Brain pericyte (primary cell): Measurements from ENCODE around the gene PRTN3.

Source experiments
- DNase-seq: peaks from one replicate; pipeline ENCODE4 v3.0.0-alpha.2; 2012; ENCODE audit warnings: low read depth, low spot score

The PRTN3 gene

GRCh38 chr19:840519-841206 lies at the start of gene PRTN3:
Gene PRTN3, plus strand, starts transcription at chr19:840999. Its CDS starts 10 bp downstream, at chr19:841009.
- no peak for DNase-seq

GRCh38 chr19:791007-791566 lies 49.7 kb upstream of the PRTN3 start:
- DNase-seq: no peak

GRCh38 chr19:791567-792305 lies 49.1 kb upstream of the PRTN3 start:
- DNase-seq: no peak

GRCh38 chr19:792306-792885 lies 48.4 kb upstream of the PRTN3 start:
- DNase-seq: no peak

DNA sequence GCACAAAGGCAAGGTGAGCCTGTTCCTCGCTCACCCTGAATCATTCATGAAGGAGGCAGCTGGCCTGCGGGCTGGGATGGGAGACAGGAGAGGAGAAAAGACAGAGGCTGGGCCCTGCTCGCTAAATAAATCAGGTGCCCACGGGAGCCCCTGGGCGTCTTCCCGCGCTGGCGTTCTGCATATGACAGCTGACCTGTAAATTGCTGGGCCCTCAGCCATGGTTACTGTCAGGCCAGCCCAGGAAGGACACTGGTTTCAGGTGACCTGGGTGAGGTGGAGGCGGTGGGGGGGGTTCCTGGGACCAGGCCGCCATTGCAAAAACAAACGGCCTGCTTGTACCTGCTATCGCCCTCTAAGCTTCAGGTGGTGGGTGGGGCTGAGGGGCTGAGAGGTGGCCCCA lies 47.0 kb upstream of the PRTN3 start:
- no peak for DNase-seq

DNA sequence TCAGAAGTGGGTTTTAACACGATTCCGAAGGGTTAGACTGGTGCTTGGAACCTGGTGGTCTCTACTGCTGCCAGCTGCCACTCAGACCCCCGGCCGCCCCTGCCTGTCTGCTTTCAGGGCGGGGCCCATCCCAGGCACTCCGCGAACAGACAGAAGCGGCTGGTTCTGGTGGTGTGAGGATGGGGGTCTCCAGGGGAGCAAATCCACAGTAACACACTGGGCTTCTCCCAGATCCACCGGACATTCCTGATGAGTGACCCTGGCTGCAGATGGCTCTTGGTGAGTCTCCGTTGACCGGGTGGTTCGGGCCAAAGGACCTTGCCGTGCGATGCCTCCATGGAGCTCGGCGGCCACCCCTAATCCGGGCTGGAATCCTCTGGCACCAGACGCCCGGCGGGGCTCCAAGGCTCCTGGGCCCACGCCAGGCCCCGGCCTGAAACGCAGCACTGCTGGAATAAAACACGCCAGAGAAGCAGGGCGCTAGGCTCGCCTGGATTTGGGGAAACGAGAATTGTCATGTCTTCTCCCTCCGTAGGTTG lies 45.7 kb upstream of the PRTN3 start:
- DNase-seq: no peak

- no peak for DNase-seq
These were observed 44.9 kb upstream of the PRTN3 start for GRCh38 chr19:795691-796581.

DNA sequence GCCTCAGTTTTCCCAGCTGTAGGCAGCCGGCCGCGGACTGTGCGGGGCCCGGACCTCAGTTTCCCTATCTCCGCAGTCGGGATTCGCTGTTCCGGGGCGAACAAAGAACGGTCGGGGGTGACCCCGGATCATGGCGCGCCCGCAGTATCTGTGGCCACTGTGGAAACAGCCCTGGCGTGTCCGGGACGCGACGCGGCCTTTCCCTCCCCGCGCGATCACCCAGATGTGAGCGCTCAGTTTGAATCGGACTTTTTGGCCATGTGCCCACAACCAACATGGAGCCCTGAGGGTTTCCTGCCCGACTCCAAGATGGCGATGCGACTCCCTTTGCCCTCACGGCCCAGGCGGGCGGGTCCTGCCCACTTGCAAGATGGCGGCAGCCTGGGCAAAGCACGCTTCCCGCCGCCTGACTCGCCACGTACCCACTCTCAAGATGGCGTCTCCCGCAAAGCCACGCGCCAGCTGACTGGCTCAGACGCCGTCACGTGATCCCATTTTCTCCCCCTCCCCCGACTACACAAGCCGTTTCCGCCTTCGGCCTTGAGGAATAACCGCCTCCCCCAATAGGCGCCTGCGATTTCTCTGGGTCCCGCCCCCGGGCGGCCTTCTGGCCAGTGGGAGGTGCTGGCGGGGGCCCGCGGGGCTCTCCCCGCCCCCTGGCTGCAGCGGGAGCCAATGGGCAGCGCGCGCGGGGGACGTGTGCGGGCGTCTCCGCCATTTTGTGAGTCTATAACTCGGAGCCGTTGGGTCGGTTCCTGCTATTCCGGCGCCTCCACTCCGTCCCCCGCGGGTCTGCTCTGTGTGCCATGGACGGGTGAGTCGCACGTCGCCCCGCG lies 43.9 kb upstream of the PRTN3 start, which contains the start of gene PTBP1:
Gene PTBP1, plus strand, starts transcription at position 761 of the 836 bp plus-strand sequence. Its CDS starts 46 bp downstream, at position 807.
- peak; percentile 100 for DNase-seq

DNA sequence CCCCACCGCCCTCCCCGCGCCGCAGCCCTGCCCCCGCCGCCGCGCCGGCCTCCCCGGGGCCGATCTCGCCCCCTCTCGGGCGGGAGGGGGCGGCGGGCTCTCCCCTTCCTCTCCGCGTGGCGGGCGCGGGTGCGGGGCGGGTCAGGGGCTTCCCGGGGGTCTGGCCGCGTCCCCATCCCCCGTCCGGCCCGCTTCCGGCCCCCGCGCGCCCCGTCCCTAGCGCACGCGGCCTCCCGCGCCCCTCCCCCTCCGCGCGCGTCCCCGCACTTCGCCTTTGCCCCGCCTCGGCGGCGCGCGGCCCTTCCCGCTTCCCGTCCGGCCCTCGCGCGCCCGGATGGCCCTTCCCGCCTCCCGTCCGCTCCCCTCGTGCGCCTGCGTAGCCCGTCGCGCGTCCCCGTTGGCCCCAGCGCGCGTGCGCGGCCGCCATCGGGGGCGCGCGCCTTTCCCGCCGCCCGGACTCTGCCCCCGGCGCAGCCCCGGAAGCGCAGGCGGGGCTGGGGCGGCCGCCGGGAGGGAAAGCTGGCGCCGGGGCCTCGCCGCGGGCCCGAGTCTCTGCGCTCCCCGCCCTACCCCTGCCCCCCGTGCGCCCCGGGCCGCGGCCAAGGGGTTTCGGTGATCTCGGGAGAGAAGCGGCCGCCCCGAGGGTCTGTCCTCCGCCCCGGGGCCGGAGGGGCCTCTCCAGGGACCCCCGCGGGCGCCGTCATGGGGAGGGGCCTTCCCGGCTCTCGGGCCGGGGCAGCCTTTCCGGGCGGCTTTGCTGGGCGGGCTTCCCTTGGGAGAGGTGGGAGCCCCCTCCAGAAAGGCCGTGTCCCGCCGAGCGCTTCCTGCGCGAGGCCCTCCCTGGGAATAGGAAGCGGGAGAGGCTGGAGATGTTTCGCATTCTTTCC lies 43.0 kb upstream of the PRTN3 start:
- no peak for DNase-seq

DNA sequence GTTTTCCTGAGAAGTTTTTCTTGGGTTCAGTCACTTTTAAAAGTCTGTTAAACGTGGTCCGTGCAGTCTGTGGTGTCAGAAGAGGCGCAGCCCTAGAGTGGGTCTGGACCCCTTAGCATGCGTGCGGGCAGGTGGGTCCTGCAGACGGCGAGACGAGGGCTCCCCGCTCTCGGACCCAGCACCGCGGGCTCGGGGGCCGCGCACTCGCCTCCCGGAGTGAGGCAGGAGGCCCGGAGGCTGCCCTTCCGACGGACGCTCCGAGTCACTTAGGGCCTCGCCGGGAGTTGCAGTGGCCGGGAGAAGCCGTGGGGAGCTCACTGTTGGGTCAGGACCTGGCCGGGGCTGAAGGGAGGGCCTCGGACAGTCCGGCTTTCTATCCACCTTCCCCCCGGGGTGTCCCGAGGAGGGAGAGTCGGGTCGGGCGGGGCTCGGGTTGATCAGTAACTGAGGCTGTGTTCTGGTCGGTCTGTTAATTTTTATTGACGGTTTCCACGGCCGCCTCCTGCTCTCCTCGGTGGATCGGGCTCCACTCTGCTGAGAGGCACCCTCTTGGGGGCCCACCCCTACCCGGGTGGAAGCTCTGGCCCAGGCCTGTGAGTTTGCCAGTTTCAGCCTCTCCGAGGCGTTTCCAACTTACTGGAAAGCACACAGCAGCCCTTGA lies 42.3 kb upstream of the PRTN3 start:
- DNase-seq: no peak

DNA sequence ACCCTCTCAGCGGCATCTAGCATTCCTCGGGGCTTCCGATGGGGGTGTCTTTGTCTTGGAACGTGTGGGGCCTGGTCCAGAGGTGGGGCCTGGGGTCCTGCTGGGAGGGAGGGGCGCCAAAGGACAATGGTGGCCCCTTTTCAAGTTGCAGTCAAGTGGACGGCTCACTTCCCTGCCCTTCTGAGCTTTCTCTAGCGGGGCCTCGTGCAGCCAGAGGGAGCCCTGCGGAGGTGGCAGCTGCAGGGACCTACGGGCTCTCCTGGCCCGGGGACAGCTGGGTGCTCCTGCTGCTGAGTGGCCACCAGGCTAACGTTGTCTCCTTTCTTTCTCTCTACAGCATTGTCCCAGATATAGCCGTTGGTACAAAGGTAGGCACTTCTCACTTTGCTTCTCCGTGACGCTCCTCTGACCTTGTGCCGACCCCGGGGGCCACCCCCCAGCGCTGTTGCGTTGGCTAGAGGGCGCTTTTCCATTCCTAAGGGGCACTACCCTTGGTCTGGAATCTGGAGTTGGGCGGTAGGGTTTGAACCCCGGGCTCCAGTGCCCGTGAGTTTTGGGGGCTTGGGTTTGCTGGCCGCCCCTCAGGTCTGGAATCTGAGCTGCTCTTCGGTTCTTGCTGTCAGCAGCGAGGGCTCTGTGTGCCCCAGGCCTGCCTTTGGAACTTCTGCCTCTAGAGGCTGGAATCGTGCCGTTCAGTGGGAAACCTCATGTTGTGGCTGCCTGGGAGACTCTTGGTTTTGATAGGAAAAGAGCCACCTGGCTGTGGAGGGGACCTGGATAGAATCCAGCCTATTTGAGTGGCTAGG lies 41.5 kb upstream of the PRTN3 start:
- DNase-seq: no peak

DNA sequence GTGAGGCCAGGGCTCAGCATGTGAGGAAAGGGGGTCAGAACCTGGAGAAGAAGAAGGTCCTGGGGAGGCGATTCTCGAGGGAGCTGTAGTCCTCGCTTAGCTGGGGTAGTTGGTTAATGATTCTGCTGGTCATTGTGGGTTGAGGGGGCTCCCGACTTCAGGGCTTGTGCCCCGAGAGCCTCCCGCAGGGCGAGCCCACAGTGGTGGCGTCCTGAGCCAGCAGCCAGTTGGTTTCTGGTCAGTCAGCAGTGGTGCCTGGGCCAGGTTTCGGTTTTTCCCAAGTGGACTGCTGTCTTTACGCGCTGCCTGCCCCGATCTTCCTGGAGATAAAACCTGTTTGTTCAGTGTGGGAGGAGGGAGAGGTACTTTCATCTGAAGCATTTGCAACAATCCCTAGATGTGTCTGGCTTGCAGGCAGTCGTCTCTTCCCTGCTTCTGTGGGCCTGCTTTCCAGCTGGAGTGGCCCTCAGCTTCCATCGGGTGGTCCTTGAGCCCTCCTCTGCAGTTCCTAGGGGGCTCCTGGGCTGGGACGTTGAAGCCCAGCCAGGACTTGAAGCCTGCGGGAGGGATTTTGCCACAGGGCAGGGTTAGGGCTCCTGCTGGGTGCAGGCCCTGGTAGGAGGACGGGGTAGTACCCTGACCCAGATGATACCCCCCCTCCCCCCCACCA lies 40.3 kb upstream of the PRTN3 start:
- DNase-seq: no peak

DNA sequence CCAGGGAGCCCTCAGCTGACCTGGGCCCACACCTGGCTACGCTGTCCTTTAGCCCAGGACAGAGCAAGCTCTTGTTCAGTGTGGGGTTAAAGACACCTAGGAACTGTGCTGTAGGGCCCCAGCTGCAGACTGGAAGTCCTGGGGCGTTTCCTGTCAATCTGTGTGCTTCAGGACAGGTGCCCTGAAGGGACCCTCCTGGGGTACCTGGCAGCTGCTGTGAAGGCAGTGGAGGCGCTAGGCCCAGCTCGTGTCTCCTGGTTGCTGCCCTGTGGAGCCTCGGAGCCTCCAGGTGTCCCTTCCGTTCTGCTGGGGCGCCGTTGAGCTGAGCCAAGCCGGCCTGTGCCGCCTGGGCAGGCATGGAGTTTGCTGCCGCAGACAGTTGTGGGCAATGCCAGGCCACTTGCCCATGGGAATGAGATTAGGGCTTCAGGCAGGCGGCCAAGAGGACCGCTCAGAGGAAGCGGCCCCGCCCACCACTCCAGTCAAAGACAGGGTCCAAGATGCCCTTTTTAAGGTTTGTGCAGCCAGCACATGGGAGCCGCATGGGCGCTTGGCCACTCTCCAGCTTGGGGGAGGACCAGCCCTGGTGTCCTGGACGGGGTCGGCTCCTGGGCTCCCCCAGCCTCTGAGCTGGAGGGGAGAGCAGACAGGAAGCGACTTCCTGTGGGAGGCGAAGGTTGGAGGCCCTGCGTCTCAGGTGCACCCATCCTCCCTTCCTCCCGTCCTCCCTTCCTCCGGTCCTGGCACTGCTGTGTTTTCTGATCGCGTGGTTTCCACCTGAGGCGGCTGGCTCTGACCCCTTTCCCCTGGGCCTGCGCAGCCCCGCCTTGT lies 39.6 kb upstream of the PRTN3 start:
- DNase-seq: no peak

DNA sequence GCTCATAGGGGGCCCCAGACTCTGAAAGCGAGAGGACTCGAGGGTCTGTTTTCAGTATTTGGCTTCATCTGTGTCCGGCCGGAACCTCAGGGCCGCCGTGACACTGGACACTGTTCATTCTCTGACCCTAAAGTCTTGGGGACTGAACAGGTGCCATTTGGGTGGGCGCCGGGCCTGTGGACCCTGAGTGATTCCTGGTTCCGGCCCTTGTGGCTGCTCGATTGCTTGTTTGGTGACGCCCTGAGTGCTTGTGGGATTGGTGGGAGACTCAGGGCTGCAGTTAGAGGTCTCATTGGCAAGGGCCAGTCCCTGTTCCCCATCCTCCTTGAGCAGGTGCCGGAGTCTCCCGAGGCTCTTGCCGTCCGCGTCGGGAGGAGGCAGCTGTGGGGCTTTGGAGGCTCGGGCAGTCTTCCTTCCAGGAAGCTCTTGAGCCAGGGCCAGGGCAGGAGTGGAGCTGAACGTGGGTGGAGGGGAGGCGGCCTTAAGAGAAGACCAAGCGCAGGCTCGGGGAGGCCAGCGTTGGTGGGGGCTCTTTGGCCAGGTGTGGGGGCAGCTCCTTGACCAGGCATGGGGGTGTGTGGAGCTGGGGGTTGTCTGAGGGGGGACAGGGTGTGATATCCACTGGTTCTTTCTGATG lies 38.8 kb upstream of the PRTN3 start:
- DNase-seq: no peak

DNA sequence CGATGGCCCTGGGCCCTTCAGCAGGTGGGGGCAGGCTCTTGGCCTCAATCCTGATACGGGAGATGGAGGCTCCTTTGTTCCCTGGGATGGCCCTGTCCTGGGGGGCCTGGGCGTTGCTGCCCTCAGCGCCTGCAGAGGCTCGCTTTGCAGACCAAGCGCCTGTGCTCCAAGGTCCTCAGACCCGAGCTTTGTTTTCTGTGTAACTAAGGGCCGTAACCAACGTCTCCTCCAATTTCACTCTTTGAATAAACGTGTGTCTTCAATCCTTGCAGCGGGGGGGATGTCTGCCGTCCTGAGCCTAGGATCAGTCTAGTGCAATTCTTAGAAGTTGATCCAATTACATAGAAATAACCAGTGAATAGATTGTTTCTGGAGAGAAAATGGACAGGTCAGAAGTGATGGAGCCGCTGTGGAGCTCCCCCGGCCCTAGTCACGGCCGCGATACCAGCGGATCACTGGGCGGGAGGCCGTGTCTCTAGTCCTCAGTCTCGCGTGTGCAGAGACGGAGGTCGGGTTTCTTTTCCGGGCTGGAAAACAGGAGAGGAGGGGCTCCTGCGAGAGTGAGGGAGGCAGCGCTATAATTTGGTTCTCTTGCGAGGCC lies 38.2 kb upstream of the PRTN3 start:
- no peak for DNase-seq
